MCF 10A (cell line): Measurements from ENCODE around the gene C1orf185. TPM values are rescaled to one million over a fixed set of nuclear protein-coding genes. Genes with fewer than 3 reads are reported as not detected.

Source experiments
- BruUV-seq: library from RNA; stranded (reverse); fragments of 400-500 nt; replicated peaks from 2 replicates; lab custom pipeline; 2021; lab: Mats Ljungman, UMichigan
- CTCF ChIA-PET: fragments of 300-600 bp; sonication (Branson Sonifier 250); formaldehyde crosslinking; extraction: SDS; loops from one replicate; lab custom pipeline; 2021; ENCODE audit warnings: antibody characterized with exemption, inconsistent platforms; lab: Yijun Ruan, JAX
- POLR2A ChIA-PET: fragments of 300-600, 350-650 bp; sonication (Branson Sonifier 250); formaldehyde crosslinking; extraction: SDS; loops from one replicate; lab custom pipeline; 2020; ENCODE audit warnings: antibody characterized with exemption, inconsistent platforms; lab: Yijun Ruan, JAX
- DNase-seq: peaks from one replicate; pipeline ENCODE4 v3.0.0-alpha.2; 2018; ENCODE audit not compliant: unreplicated experiment
- H3K27ac Mint-ChIP-seq: one replicate; pipeline ENCODE4 v1.8.0; 2022; ENCODE audit warnings: mild to moderate bottlenecking, low read depth, mixed read lengths; ENCODE audit not compliant: unreplicated experiment
- H3K27me3 Mint-ChIP-seq: one replicate; pipeline ENCODE4 v1.8.0; 2022; ENCODE audit warnings: mixed read lengths; ENCODE audit not compliant: insufficient read depth, unreplicated experiment
- H3K36me3 Mint-ChIP-seq: one replicate; pipeline ENCODE4 v1.8.0; 2022; ENCODE audit warnings: mild to moderate bottlenecking, moderate library complexity, mixed read lengths; ENCODE audit not compliant: insufficient read depth, unreplicated experiment
- H3K4me1 Mint-ChIP-seq: one replicate; pipeline ENCODE4 v1.8.0; 2022; ENCODE audit warnings: mixed read lengths; ENCODE audit not compliant: insufficient read depth, unreplicated experiment
- H3K4me3 Mint-ChIP-seq: one replicate; pipeline ENCODE4 v1.8.0; 2022; ENCODE audit warnings: mild to moderate bottlenecking, moderate library complexity, mixed read lengths; ENCODE audit not compliant: unreplicated experiment
- H3K9me3 Mint-ChIP-seq: one replicate; pipeline ENCODE4 v1.8.0; 2022; ENCODE audit warnings: mixed read lengths; ENCODE audit not compliant: unreplicated experiment
- intact Hi-C: fragments of 100-400 bp; cut with micrococcal nuclease; formaldehyde crosslinking; loops from 2 replicates; pipeline ENCODE4 v1.14.1; 2022
- total RNA-seq: library from RNA; stranded (reverse); gene quantifications from 2 replicates; pipeline ENCODE4 v1.2.3, GENCODE V29; 2022
- TF ChIP-seq, protein P1 (sequence below): fragments of 200-600 bp; IDR thresholded peaks from one replicate; pipeline ENCODE4 v1.8.0; 2022; ENCODE audit warnings: antibody characterized with exemption, mild to moderate bottlenecking; ENCODE audit not compliant: unreplicated experiment

C1orf185 gene
- total RNA-seq, 1 experiment from 2014 or later = not detected

DNA sequence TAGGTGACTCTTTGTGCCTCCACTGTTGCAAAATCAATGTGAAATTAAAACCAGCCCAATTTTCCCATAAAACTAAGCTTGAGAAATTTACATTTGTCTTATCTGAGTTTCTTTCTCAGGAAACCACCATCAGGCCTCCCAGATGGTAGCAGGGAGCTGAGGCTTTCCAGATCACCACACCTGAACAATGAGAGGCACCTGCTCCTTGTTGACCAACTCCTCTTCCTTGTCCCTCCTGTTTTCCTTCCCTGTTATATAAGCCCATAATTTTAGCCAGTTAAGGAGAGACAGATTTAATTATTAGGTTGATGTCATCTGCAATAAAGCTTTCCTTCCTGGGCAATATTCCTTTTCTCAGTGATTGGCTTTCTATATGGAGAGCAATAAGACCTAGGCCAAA lies 32.0 kb upstream of the C1orf185 start:
- BruUV-seq = no TSS peak
- Mint-ChIP-seq H3K4me3 (no peak overlapping the region), H3K27me3 (no peaks in the 10 kb centered on the region), H3K9me3 (no peaks in the 10 kb centered on the region), H3K36me3 (peaks cover 6% of the 10 kb centered on the region), H3K27ac (no peak overlapping the region), H3K4me1 (peaks cover 8% of the 10 kb centered on the region)
- intact Hi-C loops = no loop called here
- no peak for DNase-seq
- CTCF ChIA-PET = interaction anchor here (0.5 to 0.8 kb wide), 2 partner anchors 10 to 166 kb away, joined by 3 read pairs; partner anchors contain the start of gene RNF11
- POLR2A ChIA-PET = no interaction called here
- TF ChIP-seq, protein P1, sequence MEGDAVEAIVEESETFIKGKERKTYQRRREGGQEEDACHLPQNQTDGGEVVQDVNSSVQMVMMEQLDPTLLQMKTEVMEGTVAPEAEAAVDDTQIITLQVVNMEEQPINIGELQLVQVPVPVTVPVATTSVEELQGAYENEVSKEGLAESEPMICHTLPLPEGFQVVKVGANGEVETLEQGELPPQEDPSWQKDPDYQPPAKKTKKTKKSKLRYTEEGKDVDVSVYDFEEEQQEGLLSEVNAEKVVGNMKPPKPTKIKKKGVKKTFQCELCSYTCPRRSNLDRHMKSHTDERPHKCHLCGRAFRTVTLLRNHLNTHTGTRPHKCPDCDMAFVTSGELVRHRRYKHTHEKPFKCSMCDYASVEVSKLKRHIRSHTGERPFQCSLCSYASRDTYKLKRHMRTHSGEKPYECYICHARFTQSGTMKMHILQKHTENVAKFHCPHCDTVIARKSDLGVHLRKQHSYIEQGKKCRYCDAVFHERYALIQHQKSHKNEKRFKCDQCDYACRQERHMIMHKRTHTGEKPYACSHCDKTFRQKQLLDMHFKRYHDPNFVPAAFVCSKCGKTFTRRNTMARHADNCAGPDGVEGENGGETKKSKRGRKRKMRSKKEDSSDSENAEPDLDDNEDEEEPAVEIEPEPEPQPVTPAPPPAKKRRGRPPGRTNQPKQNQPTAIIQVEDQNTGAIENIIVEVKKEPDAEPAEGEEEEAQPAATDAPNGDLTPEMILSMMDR = no peak

DNA sequence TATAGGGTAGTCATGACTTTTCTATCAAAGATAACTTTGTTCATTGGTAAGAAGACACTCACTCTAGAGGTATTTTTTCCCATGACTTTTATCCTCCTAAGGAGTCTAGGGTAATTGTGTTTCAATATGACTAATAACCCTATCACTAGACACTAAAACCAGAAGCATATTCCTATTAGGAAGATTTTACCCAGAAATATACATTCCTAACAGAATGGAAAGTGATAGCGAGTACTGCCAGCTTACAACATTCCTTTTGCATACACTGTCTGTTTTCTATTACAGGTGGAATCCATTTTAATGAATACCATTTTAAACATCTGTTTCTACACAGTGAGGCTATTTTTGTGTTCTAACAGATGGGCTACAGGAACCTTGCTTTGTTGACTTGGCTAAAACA lies 31.4 kb upstream of the C1orf185 start:
- Mint-ChIP-seq H3K4me3 (no peak overlapping the region), H3K27ac (no peak overlapping the region), H3K27me3 (no peaks in the 10 kb centered on the region), H3K9me3 (no peaks in the 10 kb centered on the region), H3K36me3 (peaks cover 6% of the 10 kb centered on the region), H3K4me1 (peaks cover 8% of the 10 kb centered on the region)
- TF ChIP-seq, protein P1 = no peak
- ChIA-PET CTCF (no interaction called here), POLR2A (interaction anchor here (0.9 kb wide), 1 partner anchor 16 kb away, joined by 3 read pairs; no protein-coding TSS in a partner anchor)
- no peak for DNase-seq
- BruUV-seq = no TSS peak
- intact Hi-C loops = no loop called here

DNA sequence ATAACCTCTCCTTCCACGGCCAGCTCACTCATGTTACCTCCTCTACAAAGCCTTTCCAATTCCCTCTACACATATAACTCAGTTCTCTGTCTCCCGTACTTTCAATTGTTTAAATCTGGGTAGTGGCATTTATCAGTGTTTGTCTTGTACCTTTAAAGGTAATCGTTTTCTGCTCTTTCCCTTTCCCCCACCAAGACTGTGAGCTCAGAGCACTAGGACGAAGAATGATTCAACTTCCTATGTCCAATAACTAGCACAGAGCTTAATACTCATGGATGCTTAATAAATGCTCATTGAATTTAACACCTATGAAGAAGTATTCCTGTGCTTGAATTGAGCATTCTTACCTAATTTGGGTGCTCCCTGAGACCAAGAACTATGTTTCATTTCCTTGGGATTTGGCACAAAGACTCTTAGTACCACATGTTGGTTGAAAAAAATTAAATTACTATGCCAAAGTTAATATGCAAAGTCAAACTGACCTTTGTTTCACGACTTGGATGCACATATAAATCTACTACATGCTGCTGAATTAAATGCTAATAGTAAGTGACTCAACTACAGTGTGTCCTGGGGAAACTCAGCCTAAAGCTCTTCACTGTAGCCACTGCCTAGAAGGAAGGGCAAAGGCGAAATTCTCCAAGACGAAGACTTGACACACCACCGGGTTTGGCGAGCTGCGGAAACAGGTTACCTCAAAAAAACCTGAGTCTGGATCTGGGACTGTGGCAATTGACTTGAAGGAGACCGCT lies 30.6 kb upstream of the C1orf185 start:
- DNase-seq = no peak
- H3K9me3 Mint-ChIP-seq = no peaks in the 10 kb centered on the region
- TF ChIP-seq, protein P1 = no peak
- H3K27ac Mint-ChIP-seq = no peak overlapping the region
- peaks cover 6% of the 10 kb centered on the region for H3K36me3 Mint-ChIP-seq
- no peaks in the 10 kb centered on the region for H3K27me3 Mint-ChIP-seq
- no TSS peak for BruUV-seq
- no peak overlapping the region for H3K4me3 Mint-ChIP-seq
- intact Hi-C loops = no loop called here
- H3K4me1 Mint-ChIP-seq = peaks cover 8% of the 10 kb centered on the region
- CTCF ChIA-PET = interaction anchor here (0.6 to 1.0 kb wide), 2 partner anchors 14 to 17 kb away, joined by 3 read pairs; no protein-coding TSS in a partner anchor
- POLR2A ChIA-PET = interaction anchor here (0.9 kb wide), 1 partner anchor 15 kb away, joined by 3 read pairs; no protein-coding TSS in a partner anchor

DNA sequence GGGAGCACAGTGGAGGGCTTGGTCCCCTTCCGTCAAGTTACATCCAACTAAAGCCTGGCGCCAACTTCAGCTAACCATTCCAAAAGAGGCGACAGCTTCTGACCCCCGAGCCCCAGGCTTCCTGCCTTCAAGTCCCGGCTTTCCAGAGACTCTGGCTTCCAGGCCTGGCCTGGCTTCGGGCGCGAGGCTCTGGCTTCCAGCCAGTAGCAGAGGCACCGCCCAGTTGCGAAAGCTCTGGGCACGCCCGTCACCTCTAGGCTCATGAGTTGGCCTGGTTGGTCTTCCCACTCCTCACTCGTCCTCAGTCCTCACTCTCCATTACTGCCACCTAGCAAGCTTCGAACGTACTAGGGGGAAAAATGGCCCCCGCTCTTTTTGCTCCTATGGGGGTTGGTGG lies 30.0 kb upstream of the C1orf185 start:
- H3K27me3 Mint-ChIP-seq = no peaks in the 10 kb centered on the region
- peak; percentile 82 for DNase-seq
- ChIA-PET CTCF (interaction anchor here (0.6 to 1.0 kb wide), 3 partner anchors 12 to 18 kb away, joined by 3 to 5 read pairs (median 3); no protein-coding TSS in a partner anchor), POLR2A (interaction anchor here (0.5 kb wide), 1 partner anchor 446 kb away, joined by 3 read pairs; no protein-coding TSS in a partner anchor)
- peaks cover 8% of the 10 kb centered on the region for H3K4me1 Mint-ChIP-seq
- peaks cover 6% of the 10 kb centered on the region for H3K36me3 Mint-ChIP-seq
- intact Hi-C loops = no loop called here
- TF ChIP-seq, protein P1 = no peak
- no peak overlapping the region for H3K4me3 Mint-ChIP-seq
- no TSS peak for BruUV-seq
- H3K27ac Mint-ChIP-seq = no peak overlapping the region
- no peaks in the 10 kb centered on the region for H3K9me3 Mint-ChIP-seq
